Measurements from ENCODE around the gene DUOXA1.

DUOXA1 gene

DNA sequence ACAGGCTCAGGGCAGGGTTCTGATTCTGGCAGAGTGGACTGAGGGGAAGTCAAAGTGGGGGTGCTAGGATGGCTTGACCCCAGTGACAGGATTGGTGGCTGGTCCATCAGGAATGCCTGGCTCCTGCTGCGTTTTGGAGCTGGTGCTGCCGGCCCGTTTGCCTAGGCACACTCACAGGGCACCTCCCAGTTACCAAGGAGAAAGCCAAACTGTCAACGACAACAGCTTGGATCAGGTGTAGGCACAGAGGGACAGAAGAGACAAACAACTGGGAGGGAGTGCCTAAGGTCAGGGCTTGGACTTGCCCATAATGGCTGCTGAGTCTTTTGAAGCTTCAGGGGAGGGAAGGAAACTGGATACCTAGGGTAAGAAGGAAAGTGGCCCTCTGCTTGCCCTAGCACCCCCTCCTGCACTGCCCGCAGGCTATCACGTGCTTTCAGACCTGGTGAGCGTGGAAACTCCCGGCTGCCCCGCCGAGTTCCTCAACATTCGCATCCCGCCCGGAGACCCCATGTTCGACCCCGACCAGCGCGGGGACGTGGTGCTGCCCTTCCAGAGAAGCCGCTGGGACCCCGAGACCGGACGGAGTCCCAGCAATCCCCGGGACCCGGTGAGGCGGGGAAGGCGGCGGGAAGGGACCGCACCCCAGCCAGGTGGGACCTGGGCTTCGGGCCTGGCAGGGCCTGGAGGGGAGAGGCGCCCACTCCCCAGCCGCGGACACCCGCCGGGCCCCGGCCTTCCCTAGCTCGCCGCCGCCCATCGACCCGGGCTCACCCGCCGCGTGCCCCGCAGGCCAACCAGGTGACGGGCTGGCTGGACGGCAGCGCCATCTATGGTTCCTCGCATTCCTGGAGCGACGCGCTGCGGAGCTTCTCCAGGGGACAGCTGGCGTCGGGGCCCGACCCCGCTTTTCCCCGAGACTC, 5.3 kb upstream of the DUOXA1 start:
- intact Hi-C loops (cut with DNase I): no loop called here
- peak in 17 of 42 donors; percentile 23 to 74 (median 41) for DNase-seq

DNA sequence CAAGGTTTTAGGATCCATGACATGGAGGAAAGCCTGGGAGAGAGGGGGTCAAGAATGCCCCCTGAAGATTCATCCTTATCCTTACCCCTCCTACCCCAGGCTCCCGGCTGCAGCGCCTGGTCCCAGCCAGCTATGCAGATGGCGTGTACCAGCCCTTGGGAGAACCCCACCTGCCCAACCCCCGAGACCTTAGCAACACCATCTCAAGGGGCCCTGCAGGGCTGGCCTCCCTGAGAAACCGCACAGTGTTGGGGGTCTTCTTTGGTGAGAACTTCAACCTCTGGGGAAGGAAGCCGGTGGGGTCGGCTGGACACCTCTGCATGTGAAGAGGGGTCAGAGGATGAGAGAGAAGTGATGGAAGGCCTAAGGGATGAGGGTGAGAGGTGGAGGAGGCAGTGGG, 4.4 kb upstream of the DUOXA1 start:
- intact Hi-C loops (cut with DNase I): no loop called here
- no peak for DNase-seq

DNA sequence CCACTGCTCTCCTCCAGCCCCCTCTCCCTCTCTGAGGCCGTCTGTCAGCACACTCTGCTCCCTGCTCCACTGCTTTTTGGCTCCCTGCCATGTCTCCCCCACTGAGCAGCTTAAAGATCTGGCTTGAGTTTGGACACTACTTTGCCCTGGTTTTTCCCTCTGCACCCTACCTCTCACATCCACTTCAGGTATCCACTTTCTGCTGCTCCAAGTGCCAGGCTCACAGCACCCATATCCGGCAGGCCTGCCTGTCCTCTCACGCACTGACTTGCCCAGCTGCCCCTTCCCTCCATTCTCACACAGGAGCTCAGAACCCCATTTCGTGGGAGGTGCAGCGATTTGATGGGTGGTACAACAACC, 3.9 kb upstream of the DUOXA1 start:
- no peak for DNase-seq
- intact Hi-C loops (cut with DNase I): no loop called here

DNA sequence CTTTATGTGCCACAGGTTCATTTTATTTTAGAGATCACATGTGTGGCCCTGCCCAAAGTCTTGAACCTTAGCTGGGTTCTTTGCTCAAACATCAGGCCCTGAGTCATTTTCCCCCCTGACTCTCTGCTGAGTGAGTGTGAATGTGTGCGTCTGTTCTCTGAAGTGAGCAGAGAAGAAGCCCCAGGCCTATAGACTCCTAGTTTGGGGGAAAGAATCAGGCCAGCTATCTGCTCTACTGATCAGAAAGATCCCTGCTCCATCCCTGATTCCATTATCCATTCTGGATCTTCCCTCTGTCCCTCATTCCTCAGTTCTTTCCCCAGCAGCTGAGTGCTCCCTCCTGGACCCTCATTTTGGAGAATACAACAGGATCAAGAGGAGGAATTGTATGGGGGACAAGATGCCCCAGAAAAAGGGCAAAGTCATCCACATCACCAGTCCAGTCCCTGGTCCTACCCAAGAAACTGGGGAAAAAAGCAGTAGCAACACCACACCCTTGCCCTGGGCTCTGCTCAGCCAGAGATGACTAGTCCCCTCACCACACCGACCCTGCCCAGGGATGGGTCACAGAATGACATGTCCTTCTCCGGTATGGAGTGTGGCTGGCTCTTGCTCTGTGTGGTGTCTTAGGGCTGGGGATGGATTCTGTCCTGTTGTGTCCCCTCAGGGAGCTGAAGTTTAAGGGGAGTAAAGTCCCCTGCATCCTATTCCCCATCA, 3.3 kb upstream of the DUOXA1 start:
- DNase-seq: no peak
- intact Hi-C loops (cut with DNase I): no loop called here

DNA sequence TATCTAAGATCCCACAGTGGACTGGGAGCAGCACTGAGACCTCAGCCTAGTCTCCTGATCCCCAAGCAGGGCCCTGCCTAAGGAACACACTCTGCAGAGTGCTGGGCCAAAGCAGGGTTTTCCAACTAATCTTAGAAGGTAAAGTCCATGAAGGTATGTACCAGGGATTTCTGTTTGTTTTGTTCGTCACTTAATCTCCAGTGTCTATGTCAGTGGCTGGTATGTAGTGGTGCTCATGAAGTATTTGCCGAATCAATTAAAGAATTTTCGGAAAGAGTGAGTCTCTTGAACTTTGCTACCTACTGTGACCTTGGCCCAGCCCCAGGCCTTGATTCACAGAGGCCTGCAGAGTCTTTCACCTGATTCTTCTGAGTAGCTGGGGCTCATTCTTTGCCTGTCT, 1.8 kb upstream of the DUOXA1 start:
- intact Hi-C loops (cut with DNase I): no loop called here
- no peak for DNase-seq

DNA sequence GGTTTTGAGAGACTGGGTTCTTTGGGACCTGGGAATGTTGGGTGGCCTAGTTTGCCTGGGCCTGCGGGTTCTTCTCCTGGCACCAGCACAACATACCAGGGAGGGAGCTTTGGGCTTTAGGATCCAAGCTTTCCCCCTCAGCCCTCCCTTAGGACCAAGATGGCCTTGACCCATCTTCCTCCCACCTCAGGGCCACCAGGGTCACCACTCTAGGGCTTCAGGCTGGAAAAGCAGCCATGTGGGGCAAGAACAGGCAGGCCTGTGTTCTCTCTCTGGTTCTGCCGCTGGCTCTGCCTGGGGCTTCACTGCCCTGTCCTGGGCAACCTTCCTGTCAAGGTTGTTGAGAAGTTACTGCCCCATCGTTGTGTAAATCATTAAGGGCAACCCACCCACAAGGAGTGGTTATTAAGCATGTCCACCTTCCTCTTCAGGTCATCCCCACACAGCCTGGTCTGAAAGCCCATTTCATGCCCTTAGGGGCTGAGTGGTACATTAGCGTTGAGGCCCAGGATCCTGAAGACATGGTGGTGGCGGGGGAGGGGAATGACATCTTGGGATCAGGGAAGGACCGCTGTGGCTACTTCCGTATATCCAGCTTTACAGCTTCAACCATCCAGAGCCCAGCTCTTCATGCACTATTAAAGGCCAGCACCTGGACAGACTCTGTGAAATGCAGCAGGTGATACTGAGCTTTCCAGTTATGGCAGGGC, 767 bp upstream of the DUOXA1 start:
- DNase-seq: no peak

DNA sequence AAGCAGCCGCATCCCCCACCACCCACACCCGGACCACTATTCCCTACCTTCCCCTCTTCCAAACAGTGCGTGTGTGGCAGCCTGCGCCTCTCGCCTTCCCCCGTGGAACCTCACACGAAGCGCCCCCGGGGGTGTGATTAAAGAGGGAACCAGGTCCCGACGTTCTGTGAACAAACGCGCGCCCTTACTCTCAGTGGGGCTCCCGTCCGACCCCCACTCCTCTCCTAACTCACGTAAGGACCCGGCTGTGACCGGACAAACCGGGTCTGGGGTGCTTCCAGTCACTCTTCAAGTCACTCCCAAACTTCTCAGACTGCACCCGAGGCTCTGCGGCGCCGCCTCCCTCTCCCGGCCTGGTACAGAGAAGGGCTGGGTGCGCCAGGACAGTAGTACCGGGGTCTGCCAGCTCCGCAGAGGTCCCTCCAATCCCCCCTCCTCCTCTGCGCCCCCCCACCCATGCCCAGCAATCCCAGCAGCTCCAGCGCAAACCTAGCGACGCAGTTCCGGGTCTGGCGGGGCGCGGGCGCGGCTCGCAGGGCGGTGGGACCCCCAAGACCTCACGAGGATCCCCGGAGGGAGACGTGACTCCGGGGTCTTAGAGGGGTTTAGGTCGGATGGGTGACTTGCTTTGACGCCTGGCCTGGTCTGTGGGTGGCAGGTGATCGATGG, 574 bp downstream of the DUOXA1 start:
- DNase-seq: no peak

More for the DNA sequence above, 767 bp upstream of the DUOXA1 start:
- intact Hi-C loops (cut with DNase I): no loop called here

DNA sequence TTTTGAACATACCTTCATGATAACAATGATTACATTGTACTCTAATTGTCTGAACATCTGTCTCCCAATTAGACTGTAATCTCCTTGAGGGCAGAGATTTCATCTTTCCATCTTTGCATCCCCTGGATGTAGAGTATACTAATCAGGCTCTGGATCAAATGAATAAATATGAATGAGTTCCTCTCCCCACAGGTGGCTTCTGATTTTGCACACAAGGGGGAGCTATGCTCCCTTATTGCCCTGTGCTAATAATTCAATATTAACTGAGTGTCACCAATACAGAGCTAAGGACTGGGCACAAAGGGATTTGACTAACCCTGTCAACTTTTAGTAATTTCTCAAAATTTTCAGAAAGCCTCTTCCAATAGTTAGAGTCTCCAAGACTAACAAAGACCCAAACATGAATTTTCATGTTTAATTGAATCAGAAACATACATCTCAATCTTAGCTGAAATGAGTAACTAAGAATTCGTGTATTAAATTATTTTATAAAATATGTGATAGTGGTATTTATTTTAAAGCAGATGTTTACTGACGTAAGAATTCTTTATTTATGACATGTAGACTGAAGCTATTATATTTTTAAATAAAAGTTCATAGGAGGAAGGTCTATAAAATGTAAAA, 3.0 kb downstream of the DUOXA1 start:
- intact Hi-C loops (cut with DNase I): no loop called here
- peak in 13 of 42 donors; percentile 23 to 66 (median 37) for DNase-seq

More for the DNA sequence above, 574 bp downstream of the DUOXA1 start:
- intact Hi-C loops (cut with DNase I): no loop called here

DNA sequence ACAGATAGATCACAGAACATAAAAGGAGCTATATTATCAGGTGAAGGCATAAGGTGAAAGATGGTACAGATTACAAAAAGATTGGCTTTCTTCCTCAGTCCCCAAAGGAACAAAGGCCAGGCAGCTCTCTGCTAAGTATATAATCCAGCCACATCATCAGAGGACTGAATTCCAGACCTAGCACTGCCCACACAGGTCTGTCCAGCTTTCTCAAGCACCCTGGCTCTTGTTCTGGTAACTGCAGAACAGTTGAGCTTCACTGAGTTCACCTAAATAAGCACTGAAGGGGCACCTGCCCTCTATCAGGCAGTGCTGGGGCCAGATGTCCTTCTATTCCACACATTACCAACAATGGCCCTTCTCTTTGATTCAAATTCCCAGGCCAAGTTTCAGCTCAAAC, 6.3 kb downstream of the DUOXA1 start:
- intact Hi-C loops (cut with DNase I): no loop called here
- DNase-seq: no peak

DNA sequence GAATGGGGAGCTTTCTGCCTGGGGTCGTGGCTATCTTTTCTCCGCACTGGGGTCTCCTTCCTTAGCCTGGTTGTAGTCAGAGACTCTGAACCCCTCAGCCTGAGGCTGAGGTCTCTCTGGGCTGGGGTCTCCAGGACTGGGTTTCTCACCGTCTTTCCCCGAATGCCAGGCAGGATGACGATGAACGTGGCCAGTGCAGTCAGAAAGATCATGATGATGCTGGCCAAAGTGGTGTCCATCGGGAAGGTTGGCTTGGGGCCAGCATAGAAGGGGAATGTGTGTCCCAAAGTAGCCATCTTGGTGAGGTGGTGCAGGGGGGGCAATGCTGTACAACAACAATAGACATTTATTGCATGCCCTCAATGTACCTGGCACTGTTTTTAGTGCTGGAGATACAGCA, 7.0 kb downstream of the DUOXA1 start:
- intact Hi-C loops (cut with DNase I): no loop called here
- DNase-seq: no peak

DNA sequence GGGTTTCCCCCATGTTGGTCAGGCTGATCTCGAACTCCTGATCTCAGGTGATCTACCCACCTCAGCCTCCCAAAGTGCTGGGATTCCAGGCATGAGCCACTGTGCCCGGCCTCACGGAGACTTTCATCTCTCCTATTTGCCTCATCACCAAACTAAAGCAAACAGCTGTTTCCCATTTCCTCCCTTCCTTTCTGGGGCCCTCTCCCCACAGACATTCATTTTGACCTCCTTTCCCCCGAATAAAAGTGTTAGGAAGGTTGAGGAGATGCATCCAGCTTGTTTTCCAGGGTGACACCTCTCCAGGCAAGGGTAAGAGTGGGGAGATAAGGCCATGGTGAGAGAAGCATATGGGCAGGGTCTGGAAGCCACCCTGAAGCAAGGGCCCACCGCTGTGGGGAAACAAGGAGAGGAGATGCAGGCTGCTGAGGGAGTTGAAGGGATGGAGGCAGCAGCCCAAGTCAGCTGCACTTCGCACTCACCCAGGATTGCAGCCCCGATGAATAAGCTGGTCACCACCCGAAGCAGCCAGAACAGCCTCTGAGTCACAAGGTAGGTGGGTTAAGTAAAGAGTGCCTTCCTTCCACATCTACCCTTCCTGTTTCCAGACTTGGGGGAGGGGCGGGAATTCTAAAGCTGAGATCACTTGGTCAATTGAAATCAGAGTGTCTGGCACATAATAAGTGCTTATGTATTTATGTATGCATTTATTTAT, 7.8 kb downstream of the DUOXA1 start:
- DNase-seq: no peak
- intact Hi-C loops (cut with DNase I): no loop called here

DNA sequence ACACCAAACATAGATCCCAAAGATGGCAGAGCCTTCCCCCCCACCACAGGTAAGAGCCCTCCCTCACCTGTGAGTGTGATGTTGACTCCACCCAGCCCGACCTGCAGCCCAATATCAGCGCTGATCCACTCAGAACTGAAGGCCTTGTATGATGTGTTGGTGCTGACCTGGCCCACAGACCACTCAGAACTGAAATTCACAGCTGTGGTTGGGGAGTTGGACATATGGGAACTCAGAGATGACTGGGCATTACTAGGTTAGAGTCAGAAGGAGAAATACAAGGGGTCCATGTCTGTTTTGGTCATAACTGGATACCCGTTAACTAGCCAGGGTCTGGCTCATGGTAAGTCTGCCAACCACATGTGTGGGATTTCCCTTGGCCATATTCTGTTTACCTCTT, 8.7 kb downstream of the DUOXA1 start:
- intact Hi-C loops (cut with DNase I): no loop called here

DNA sequence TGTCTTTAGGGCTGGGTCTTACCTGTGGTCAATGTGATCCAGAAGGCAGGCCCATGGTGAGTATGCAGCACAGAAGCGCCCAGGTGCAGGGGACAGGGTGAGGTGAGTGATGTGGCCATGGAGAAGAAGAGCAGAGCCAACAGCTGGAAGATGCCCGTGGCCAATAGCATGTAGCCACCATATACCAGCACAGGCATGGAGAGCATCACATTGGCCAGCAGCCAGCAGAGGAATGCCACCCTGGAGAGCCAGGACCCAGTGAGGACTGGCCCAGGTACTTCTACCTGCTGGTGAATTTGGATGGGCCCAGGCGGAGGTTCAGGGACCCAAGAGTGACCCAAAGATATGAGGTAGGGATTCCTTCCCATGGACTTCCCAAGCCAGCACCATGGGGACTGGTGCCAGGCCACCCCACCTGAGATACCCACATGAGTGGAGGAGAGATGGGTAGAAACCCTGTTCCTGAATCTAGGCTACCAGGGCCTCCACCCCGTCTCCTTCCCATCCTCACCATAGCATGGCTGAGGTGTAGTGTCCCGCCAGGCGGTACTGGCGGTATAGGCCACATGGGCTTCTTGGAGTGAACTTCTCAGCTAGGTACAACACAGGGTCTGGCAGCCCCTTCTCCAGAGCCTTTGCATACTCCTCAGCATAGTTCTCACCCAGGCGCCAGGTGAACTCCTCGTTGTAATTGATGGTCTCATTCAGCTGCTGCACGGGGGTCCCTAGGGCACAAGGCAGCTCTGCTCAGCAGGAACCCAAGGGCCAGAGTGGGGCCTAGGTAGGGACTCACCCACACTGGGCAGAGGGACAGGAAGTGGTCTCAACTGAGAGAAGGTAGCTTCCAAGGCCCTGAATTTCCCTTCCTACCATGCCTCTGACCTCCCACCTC, 9.4 kb downstream of the DUOXA1 start:
- no peak for DNase-seq
- intact Hi-C loops (cut with DNase I): no loop called here

More for the DNA sequence above, 8.7 kb downstream of the DUOXA1 start:
- no peak for DNase-seq

DNA sequence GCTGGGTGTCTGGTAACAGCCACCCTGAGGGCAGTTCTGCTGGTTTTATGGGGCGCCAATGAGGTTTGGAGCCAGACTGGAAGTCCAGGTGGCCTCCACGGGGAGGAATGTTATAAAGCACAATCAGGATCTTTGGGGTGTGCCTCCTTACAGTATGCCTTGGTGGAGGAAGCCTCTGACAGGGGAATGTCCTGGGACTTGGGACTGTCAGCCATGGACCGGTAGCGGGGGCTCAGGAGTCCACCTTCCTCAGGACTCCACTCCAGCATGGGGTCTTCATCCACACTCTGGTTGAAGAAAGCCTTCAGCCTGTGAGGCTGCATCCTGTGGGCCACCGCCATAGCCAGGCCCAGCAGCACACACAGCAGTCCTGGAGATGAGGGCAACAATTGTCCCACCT, 10.7 kb downstream of the DUOXA1 start:
- DNase-seq: no peak
- intact Hi-C loops (cut with DNase I): no loop called here

DNA sequence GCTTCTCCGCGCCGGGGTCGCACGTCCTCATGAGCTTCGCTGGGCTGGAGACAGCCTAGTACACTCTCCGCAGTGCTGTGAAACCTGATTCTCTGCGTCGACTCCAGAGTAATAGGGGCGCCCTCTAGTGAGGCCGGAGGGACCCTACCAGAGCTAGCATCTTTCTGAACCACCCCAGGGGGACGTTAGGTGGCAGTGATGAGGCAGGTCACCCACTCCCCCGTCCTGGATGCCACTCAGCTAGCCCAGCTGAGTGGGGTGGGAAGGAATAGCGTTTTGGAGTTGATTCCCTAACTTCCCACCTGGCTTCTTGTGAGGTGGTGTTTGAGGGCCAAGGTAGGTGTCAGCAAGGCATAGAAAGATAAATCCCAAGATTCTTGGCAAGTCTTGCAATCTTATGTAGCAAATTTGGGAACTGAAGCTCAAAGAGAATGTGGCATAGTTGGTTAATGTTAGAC, 11.5 kb downstream of the DUOXA1 start:
- intact Hi-C loops (cut with DNase I): no loop called here
- peak; percentile 80 to 97 (median 92) for DNase-seq

DNA sequence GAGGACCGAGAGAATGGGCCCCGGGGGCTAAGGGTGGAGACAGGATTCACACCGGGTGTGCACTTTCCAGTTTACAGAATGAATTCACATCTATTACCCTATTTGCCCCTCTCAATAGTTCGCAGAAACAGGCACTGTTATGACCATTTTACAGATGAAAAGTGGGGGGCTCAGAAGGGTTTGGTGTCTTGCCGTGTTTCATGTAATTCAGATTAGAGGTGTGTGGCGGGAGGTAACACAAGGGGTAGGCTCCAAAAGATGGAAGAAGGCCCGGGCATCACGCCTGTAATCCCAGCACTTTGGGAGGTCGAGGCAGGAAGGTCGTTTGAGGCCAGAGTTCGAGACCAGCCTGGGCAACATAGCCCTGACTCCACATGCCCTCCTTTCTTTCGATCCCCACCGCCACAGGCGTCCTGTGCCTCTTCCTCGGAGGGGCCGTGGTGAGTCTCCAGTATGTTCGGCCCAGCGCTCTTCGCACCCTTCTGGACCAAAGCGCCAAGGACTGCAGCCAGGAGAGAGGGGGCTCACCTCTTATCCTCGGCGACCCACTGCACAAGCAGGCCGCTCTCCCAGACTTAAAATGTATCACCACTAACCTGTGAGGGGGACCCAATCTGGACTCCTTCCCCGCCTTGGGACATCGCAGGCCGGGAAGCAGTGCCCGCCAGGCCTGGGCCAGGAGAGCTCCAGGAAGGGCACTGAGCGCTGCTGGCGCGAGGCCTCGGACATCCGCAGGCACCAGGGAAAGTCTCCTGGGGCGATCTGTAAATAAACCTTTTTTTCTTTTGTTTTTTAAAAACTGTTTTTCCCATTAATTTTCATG, 12.2 kb downstream of the DUOXA1 start:
- intact Hi-C loops (cut with DNase I): no loop called here
- no peak for DNase-seq

All from head of caudate nucleus (tissue), 42 donors.